Measurements from ENCODE around the gene ENTPD2.
"Not testable (repeated sequence)": the region's sequence is repeated elsewhere in the genome, so short reads cannot be mapped to it uniquely, and the experiment has no call there.

ENTPD2 gene

GRCh38 chr9:137063311-137064026, 9.6 kb upstream of the ENTPD2 start:
- no peak for DNase-seq

DNA sequence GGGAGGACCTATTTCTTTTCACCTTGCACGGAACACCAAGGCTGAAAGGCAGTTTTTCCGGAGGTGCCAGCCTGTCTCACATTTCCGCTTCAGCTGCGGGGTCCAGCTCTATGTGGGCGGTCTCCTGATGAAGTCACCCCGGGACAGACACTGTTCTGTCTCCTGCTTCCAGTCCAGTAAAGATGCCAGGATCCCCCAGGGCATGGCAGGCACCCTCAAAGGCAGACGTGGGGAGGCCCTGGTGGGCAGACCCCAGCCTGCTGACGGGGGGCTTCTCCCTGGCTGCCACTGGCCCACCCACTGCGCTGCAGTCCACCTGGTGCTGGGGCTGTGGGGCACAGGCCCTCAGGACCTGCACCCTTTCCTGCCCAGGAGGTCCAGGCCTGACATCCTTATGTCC, 8.9 kb upstream of the ENTPD2 start:
- DNase-seq, result not testable (repeated sequence)

GRCh38 chr9:137062384-137062783, 8.5 kb upstream of the ENTPD2 start:
- no peak for DNase-seq

DNA sequence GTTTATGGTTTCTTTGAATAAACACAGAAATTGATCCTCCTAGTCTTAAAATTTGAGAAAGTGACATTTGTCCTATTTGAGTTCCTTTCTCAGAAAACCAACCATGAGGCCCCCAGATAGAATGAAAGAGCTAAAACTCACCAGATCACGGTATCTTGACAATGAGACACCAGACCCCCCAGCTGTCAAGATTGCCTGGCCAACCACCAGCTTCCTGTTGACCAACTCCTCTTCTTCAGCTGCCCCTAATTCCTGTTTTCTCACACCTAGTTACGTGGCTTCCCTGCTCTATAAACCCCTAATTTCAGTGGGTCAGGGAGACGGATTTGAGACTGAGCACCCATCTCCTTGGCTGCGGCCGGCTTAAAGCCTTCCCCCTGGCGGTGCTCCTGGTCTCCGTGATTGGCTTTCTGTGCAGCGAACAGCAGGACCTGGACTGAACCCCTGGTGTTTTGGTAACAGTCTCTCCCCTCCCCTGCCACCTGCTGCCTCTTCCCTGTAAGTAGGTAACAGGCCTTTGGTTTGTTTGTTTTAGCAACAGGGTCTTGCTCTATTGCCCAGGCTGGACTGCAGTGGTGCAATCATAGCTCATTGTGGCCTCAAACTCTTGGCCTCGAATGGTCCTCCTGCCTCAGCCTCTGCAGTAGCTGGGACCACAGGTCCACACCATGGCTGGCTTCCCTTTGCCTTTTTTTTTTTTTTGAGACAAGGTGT, 4.8 kb upstream of the ENTPD2 start:
- no peak for DNase-seq

- DNase-seq, result no peak
Measured at GRCh38 chr9:137057545-137057944, 3.7 kb upstream of the ENTPD2 start.

DNA sequence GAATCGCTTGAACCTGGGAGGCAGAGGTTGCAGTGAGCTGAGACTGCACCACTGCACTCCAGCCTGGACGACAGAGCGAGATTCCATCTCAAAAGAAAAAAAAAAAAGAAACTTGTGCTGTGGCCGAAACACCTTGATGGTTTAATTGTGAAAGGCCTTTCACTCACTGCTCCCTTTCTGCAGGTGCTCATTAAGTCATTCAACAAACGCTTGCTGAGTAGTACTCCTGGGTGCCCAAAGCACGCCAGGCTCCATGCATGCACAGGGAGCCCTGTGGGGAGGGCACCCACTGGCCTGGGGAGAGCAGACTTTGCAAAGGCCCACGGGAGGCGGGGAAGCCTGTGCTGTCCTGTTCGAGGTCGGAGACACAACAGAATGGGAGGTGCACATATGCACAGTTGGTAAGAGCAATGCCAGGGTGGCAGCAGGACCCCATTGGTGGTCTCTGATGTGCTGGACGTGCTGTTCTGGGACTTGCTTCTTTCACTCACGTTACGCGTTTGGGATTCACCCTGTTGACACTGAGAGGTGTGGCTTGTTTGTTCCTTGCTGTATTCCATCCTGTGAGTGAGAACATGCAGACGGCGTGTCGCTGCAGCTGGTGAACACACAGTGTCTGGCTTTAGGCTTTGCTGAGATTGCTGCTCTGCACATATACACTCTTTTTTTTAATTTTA, 3.0 kb upstream of the ENTPD2 start:
- DNase-seq, result no peak

DNA sequence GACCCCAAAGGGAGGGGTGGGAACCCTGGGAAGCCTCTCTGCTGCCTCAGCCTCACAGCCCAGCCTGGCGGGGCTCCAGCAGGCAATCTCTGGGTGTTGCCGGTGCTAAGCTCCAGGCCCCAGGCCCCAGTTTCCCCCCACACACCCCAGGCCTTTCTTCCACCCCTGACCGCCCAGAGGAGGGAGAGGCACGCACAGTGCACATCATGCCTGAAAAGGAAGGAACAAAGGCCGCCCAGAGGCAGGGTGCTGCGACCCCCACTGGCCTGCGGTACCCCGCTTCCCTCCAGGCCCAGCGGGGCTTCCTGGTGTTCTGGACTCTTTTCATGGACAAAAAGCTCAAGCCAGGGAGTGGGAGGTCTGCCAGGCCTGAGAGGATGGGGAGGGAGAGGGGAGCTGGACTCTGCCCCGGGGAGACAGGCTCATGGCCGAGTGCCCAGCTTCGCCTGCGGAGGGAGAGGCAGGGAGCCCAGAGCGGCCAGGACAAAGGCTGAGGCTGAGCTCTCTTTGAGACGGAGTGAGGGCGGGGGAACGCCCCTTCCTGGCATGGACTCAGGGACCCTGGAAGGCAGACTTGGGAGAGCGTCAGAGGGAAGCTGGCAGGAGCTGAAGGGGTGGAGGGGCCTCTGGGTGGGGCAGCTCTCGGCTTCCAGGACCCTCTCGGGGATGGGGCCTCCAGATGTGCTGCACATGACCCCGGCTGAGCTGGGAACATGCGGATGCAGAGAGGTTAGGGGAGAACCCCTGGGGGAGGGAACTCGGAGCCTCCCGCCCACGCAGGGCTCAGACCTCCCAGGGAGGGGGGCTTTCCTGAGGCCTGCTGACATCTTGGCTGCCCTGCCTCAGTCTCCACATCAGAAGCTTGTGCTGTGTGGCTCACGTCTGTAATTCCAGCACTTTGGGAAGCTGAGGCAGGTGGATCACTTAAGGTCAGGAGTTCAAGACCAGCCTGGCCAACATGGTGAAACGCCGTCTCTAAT, 1.8 kb upstream of the ENTPD2 start:
- DNase-seq, result no peak

DNA sequence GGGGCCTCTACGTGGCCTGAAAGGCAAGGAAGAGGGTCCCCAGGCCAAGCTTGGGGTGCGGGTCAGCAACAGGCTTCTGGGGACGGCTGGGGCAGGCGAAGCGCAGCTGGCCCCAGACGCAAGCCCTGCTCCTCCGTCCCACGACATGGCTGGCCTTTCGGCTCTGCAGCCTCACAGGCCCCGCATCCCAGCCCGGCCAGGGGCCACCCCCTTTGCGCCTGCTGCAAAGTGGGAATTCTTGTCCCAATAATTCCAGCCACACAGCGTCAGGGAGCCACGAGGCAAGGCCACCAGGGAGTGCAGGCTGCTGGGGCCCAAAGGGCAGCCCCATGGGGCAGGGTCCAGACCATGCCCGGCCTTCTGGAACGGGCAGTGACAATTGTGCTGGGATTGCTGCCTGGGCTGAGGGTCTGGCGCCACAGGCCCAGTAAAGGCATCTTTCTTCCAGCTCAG, 1.1 kb upstream of the ENTPD2 start:
- no peak for DNase-seq

- DNase-seq, result no peak
Measured at GRCh38 chr9:137052998-137053943, 590 bp downstream of the ENTPD2 start.

DNA sequence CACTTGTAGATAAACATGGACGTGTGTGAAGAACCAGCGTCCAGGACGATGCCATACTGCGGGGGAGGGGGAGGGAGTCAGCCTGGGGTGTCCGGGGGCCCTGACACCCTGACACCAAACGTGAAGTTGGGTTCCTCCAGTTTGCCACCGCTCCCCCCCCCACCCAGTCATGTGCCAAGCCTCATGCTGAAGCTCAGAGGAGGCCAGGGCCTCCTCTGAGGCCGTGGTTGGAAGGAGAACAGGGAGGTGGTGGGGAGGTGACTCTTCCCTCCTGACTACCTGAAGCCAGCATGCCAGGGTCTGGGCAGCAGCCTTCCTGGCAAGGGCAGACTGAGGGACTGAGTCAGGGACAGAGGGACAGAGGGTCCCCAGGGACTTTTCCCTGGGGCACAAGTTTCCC, 1.6 kb downstream of the ENTPD2 start:
- DNase-seq, result no peak

DNA sequence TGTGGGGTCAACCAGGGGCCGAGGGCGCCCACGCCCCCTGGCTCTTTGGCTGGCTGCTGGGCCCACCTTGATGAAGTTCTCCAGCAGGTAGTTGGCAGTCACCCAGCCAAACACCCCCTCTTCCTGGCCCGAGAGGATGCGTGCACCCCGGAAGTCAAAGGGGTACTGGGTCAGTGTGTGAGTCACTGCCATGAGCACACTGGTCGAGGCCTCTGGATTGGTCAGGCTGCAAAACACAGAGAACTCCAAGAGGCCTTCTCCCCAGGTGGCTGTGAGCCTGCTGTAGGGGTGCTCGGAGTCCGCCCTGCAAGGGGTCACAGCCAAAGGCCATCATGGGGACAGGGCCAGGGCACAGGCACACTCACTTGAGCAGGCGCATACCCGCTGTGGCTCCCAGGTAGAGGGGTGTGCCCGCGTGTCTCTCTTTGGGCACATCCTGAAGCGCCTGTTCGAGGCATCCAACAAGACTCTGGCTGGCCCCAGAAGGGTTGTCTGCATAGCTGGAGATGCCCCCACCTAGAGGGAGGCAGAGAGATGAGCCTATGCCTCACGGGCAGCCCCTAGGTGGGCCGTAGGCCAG, 2.6 kb downstream of the ENTPD2 start:
- no peak for DNase-seq

DNA sequence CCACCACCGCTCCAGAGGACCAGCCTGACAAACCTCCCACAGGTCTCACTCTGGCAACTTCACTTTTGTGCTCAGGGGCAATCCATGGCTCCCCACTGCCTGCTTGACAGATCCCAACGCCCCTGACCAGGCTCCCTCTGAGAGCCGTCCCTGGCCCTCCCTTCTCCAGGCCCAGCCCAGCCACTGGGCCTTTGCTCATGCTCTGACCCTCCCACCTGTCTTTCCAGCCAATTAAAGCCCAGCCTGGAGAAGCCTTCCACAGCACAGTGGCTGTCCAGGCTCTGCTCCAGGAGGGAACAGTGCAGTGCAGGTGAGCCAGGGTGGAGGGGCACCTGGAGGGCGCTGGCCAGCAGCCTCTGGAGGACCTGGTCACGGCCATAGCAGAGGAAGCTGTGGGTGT, 3.3 kb downstream of the ENTPD2 start:
- no peak for DNase-seq

DNA sequence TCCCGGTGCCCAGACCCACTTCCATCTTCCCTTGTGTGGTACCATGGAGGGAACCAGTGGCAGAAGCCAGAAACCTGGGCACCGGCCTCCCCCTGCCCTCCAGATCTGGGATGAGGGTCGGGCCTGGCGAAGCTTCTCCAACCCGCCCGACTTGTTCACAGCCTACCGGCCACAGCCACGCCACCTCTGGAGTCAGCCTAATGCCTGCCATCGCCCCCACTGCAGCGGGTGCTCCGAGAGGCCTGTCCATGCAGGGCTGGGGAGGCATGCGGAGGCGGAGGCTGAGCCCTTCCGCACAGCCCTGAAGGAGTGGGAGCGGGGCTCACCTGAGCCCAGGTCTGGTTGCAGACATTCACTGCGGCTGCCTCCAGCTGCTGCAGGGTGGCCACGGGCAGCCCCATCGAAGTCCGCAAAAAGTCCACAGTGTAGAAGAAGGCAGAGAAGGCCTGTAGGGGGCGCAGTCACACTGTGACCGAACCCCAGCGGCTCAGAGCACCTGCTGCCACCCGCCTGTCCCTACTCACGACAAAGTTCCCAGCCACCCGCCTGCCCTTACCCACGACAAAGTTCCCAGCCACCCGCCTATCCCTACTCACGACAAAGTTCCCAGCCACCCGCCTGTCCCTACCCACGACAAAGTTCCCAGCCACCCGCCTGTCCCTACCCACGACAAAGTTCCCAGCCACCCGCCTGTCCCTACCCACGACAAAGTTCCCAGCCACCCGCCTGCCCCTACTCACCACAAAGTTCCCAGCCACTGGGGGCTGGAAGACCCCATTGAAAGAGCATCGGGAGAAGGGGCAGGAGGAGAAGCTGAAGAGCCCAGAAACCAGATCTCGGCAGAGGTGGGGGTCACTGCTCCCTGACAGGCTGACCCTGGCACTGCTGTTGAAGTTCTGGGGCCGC, 4.1 kb downstream of the ENTPD2 start:
- DNase-seq, result peak; percentile 42

DNA sequence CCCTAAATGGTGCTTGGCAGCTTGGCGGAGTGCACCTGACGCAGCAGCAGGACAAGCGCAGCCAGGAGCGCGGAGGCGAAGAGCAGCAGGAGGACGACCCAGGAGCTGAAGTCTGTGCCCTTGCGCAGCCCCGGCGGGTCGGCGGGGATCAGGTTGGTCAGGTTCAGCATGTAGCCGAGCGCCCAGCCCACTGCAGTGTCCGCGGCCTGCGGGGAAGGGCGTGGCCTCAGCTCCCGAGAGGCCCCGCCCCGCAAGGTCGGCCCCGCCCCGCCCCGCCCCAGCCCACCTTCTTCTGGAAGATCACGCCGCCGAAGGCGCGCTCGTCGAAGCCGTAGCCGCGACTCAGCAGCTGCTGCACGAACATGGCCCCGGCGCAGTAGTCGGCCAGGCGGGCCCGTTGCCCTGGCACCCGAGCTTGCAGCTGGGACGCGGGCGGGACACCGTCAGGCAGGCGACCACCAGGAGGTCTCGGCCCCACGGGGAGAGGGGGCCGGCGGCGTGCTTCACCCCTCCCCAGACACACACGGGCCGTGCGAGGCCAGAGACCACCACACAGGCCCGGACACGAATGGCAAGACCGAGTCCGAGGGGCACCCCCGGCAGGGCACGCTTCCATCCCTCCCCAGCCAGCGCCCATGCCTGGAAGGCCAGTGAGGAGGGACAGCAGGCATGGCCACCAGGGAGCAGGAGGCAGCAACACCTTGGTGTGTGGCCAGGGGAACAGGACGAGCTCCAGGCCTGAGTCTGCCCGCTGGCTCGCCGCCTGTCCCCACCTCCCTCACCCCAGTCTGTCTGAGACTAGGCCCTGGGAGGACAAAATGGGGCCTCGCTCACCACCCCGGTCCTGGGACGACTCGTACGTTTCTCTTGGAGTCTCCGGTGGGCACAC, 5.0 kb downstream of the ENTPD2 start:
- DNase-seq, result no peak

- peak; percentile 79 for DNase-seq
Measured at GRCh38 chr9:137046088-137046787, 7.6 kb downstream of the ENTPD2 start, which contains the start of gene NPDC1. TSS of gene NPDC1 (minus strand) at chr9:137046177. CDS start at chr9:137045989, 188 bp downstream.

- no peak for DNase-seq
Measured at GRCh38 chr9:137045294-137046087, 8.4 kb downstream of the ENTPD2 start.

DNA sequence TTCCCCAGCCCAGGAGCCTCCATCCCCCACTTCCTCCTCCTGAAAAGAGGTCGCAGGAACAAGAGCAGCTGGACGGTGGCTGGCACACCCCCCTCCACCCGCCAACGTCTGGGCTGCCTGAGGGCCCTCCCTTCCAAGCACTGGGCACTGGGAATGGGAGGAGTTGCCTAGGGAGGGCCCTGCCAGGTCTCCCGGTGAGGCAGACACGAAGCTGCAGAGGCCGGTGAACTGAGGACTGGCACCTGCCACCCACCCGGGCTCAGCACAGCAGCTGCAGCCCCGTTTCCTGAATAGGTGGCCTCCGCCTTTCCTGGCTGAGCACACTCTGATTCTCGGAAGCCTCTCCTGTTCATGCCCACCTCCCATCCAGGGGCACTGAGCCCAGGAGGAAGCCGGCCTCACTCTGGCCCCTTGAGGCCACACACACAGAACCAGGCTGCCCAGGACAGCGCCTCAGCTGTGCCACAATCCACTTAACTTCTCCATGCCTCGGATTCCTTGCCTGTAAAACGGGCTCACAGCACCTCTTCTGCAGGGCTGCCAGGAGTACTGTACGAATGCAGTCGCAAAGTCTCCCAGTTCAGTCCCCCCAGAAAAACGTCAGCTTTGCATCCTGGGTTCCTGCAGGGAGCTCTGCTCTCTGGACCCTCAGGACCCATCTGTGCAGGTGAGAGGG, 9.2 kb downstream of the ENTPD2 start:
- DNase-seq, result no peak

Measured in CD4-positive, alpha-beta T cell treated with Interleukin-15 for 1 hour (primary cell).